ENCODE data around the gene ZNF296.
A peak's percentile ranks its signal among the peaks of the same experiment; 100 is the strongest.

Gene ZNF296

GRCh38 chr19:45079911-45080370 lies 3.7 kb upstream of the ZNF296 start:
- DNase-seq, result no peak

DNA sequence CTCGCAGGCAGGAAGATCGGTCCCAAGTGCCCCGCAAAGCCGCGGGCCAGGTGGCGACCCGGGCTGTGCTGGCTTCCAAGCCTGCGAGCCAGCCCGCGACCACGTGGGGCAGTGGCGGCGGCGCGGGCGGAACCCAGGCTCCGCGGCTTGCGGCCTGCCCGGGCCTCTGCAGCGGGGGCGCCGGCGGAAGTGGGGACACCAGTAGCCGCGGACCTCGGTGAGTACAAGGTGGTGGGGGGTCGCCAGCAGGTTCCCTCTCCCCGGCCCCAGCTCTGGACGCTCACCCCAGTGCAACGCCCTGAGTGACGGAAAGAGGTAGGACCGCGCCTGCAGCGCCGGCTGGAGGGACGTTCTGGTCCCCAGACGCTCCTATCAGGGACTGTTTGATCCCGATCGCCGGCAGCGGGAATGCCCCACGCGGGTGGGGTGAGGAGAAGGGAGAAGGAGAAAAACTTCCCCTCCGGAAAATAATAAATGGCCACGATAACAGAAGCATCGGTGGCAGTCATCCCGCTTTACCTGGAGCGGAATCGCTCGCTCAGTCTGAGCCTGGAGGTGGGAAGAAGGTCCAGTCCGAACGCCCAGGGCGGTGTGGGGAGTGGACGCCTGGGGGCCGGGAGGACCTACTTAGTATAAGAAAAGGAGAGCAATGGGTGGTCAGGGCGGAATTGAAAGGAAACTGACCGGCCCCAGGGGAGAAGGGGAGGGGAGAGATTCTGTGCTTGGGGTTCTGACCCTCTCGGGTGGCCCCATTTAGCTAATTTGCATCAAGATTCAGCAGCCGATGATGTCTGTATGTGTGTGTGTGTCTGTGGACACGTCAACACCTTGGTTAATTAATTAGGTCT lies 3.0 kb upstream of the ZNF296 start, which contains the start of gene GEMIN7:
GEMIN7 (plus strand) TSS at position 198 of the 848 bp plus-strand sequence. CDS start 10,855 bp downstream, outside the sequence.
- peak; percentile 76 for DNase-seq

DNA sequence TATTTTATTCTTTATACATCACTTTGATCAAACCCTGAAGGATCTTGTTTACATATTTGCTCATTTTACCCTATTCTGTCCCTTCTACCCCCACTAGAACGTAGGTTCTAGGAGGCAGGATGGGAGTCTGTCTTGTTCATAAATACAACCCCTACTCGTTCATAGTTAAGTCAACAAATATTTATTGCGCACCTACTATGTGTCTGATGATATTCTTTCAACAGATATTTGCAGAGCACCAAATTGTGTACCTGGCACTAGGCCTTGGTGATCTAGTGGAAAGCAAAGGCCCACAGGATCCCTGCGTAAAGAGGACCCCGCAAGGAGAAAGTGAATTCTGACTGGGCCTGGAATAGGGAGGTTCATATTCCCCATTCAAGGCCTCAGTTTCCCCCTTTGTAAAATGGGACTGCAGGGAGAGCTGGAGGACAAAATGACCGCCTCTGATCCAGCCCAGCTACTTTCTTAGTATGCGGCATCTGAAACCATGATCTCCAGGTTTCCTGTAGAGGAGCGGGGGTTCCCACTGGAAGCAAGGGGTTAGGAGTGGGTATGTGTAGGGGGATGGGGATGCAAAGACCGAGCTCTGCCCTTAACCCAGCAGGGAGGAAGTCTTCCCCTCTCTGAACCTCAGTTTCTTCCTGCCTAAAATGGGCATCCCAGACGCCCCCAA lies 2.2 kb upstream of the ZNF296 start:
- no peak for DNase-seq

- no peak for DNase-seq
Measured at GRCh38 chr19:45076851-45077730, 813 bp upstream of the ZNF296 start.

GRCh38 chr19:45075301-45076028 lies 813 bp downstream of the ZNF296 start:
- no peak for DNase-seq

GRCh38 chr19:45074744-45075300 lies 1.5 kb downstream of the ZNF296 start:
- no peak for DNase-seq

DNA sequence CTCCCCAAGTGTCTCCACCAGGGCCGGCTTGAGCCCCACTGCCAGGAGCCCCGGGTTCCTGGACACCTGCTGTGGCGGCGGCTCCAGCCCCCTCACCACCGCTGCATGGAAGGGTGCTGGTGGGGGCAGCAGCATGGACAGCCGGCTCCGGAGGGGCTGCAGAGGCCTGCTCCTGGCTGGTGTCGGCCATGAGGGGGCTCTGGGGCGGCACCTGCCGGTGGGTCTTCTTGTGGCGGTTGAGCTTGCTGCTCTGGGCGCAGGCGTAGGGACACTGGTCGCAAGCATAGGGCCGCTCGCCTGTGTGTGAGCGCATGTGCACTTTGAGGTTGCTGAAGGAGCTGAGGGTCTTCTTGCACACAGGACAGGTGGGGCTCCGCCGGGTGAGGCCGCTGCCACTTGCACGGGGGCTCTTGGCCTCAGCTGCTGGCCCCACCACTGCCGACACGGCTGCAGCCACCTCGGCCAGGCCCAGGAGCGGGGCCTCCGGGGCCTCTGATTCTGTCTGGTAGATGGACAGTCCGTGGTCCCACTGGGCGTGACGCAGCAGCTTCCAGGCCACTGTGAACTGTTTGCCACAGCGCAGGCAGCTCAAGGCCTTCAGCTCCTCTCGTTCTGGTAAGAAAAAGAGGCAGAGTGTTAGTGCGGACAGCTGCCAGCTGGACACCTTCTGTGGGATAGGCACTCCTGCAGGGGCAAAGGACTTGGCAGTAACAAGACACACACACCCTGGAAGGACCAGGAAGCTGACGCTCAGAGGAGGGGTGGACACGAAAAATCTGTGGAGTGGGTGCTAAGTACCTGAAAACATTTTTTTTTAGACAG lies 4.1 kb downstream of the ZNF296 start:
- DNase-seq, result no peak

- no peak for DNase-seq
Measured at GRCh38 chr19:45071545-45071938, 4.7 kb downstream of the ZNF296 start.

DNA sequence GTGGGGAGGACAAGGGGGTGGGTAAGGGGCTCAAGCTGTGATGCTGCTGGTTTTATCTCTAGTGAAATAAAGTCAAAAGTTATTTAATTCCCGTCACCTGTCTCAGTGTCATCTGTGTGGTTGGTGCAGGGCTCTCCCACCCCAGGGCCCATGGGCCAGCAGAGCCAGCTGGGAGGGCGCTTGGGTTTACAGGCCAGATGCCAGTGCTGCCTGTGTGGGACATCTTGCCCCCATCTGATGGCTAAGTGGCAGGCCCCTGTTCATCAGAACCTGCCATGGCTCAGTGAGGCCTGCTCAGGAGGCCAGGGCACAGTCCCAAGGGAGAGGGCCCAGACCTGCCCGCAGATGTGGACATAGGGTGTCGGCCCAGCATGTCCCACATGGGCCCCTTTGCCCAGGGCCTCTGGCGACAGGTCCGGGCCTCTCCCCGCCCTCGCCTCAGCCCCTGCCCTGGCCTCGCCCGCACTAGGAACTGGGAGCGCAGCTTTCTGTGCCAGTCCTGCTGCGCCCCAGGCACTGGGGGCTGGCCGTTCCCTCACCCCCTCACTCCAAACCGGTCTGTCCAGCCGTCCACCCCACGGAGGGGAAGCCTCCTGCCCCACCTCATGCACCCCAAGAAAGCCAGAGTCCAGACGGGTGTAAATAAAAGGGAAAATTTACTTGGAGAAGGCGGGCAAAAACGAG lies 5.3 kb downstream of the ZNF296 start:
- DNase-seq, result no peak

DNA sequence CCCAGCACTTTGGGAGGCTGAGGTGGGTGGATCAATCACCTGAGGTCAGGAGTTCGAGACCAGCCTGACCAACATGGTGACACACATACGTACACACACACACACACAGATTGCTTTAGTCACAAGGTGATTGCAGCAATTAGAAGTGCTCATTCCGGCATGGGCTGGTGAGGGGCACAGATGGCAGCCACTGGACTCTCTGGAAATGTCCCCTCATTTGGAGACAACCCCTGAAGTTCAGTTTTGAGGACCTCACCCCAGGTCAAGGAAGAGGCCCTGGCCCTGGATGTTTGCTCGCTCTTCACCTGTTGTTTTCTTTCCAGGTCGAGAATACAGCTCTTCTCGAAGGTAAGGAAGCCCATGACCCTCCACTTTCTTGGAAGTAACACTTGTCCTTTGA lies 6.1 kb downstream of the ZNF296 start:
- no peak for DNase-seq

DNA sequence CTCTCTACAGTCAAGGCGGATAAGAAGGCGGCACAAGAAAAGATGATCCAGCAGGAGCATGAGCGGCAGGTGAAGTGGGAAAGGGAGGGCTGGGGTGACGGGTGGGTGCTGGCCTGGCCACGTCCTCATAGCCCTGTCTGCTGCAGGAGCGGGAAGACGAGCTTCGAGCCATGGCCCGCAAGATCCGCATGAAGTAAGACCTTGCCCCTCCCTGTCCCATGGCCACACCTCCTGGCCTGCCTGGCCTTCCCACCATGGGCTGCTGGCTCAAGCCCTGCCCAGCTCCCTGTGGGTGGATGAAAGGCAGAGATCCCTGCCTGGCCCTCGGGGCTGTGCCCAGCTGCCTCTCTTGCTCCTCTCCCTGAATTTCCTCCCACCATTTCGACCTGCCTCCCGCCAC lies 7.2 kb downstream of the ZNF296 start:
- no peak for DNase-seq

DNA sequence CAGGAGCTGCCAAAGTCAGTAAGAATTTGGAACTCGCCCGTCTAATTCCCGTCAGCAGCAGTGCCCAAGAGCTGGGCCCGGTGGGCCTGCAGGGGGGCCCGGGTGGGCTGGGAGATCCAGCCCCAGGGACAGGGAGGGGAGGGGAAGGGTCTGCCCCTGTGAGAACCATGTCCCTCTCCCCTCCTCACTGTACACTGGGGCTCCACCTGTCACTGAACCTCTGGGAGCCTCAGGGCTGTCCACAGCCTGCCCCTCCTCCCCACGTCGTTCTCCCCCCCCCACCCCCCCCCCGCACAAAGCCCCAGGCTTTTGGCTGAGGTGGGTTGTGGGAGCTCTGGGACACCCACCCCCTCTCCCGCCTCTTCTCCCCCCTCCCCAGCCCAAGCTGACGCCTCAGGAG lies 8.2 kb downstream of the ZNF296 start:
- no peak for DNase-seq

- DNase-seq, result no peak
Measured at GRCh38 chr19:45066921-45067661, 9.2 kb downstream of the ZNF296 start.

GRCh38 chr19:45063851-45064801 lies 12.2 kb downstream of the ZNF296 start:
- DNase-seq, result no peak

- DNase-seq, result no peak
Measured at GRCh38 chr19:45061965-45062364, 14.3 kb downstream of the ZNF296 start.

- DNase-seq, result peak; percentile 66
Measured at GRCh38 chr19:45059258-45059965, 16.9 kb downstream of the ZNF296 start.

GRCh38 chr19:45058622-45059159 lies 17.6 kb downstream of the ZNF296 start:
- DNase-seq, result no peak

DNA sequence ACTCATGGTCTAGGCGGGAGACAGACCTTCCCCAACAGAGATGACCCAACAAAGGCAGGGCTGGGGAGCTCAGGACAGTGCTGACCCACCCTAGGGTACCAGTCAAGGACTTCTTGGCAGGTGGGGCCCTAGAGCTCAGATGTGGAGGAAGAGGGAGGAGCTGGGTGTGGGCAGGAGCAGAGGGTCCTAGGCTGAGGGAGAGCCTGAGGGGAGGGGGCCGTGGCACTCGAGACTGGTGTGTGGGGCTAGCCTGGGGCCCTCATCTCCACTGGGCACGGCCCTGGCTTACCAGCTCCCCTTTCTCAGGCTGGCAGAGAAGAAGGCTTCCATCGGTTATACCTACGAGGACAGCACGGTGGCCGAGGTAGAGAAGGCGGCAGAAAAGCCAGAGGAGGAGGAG lies 18.8 kb downstream of the ZNF296 start:
- DNase-seq, result no peak
